Measurements from ENCODE around the gene DNAH10.

DNAH10 gene

GRCh38 chr12:123940627-123940966, 178.5 kb downstream of the DNAH10 start:
- TF ChIP-seq CTCF (IDR thresholded peaks at IDR 0.05; ENCODE audit: poor library complexity, severe bottlenecking), result no peak
- Histone ChIP-seq H3K9me3 (ENCODE audit: severe bottlenecking) (no peaks in the 10 kb centered on the region), H3K36me3 (ENCODE audit: low read depth) (peaks cover 5% of the 10 kb centered on the region; the same call in 1 of the 2 replicates), H3K27ac (ENCODE audit: poor library complexity, severe bottlenecking) (no peak overlapping the region), H3K4me1 (ENCODE audit: insufficient read depth, poor library complexity, severe bottlenecking) (no peaks in the 10 kb centered on the region), H3K4me3 (ENCODE audit: severe bottlenecking) (no peak overlapping the region), H3K27me3 (ENCODE audit: insufficient read depth, poor library complexity, severe bottlenecking) (no peaks in the 10 kb centered on the region)
- no peak for DNase-seq (ENCODE audit: low spot score)
- ATAC-seq (ENCODE audit: low read depth), result no peak

GRCh38 chr12:123941000-123941399, 178.9 kb downstream of the DNAH10 start:
- Histone ChIP-seq H3K27me3 (ENCODE audit: insufficient read depth, poor library complexity, severe bottlenecking) (no peaks in the 10 kb centered on the region), H3K27ac (ENCODE audit: poor library complexity, severe bottlenecking) (no peak overlapping the region), H3K36me3 (ENCODE audit: low read depth) (peaks cover 5% of the 10 kb centered on the region; the same call in 1 of the 2 replicates), H3K4me1 (ENCODE audit: insufficient read depth, poor library complexity, severe bottlenecking) (no peaks in the 10 kb centered on the region), H3K4me3 (ENCODE audit: severe bottlenecking) (no peak overlapping the region), H3K9me3 (ENCODE audit: severe bottlenecking) (no peaks in the 10 kb centered on the region)
- no peak for DNase-seq (ENCODE audit: low spot score)
- TF ChIP-seq CTCF (IDR thresholded peaks at IDR 0.05; ENCODE audit: poor library complexity, severe bottlenecking), result no peak
- ATAC-seq (ENCODE audit: low read depth), result no peak

GRCh38 chr12:123941624-123942237, 179.6 kb downstream of the DNAH10 start:
- Histone ChIP-seq H3K27me3 (ENCODE audit: insufficient read depth, poor library complexity, severe bottlenecking) (no peaks in the 10 kb centered on the region), H3K27ac (ENCODE audit: poor library complexity, severe bottlenecking) (no peak overlapping the region), H3K4me1 (ENCODE audit: insufficient read depth, poor library complexity, severe bottlenecking) (no peaks in the 10 kb centered on the region), H3K36me3 (ENCODE audit: low read depth) (peaks cover 5% of the 10 kb centered on the region; the same call in 1 of the 2 replicates), H3K9me3 (ENCODE audit: severe bottlenecking) (no peaks in the 10 kb centered on the region), H3K4me3 (ENCODE audit: severe bottlenecking) (no peak overlapping the region)
- ATAC-seq (ENCODE audit: low read depth) (no peak), DNase-seq (ENCODE audit: low spot score) (no peak)
- no peak for TF ChIP-seq CTCF (IDR thresholded peaks at IDR 0.05; ENCODE audit: poor library complexity, severe bottlenecking)

- Histone ChIP-seq H3K36me3 (ENCODE audit: low read depth) (peaks cover 5% of the 10 kb centered on the region; the same call in 1 of the 2 replicates), H3K27ac (ENCODE audit: poor library complexity, severe bottlenecking) (no peak overlapping the region), H3K4me3 (ENCODE audit: severe bottlenecking) (no peak overlapping the region), H3K4me1 (ENCODE audit: insufficient read depth, poor library complexity, severe bottlenecking) (no peaks in the 10 kb centered on the region), H3K9me3 (ENCODE audit: severe bottlenecking) (no peaks in the 10 kb centered on the region), H3K27me3 (ENCODE audit: insufficient read depth, poor library complexity, severe bottlenecking) (no peaks in the 10 kb centered on the region)
- ATAC-seq (ENCODE audit: low read depth) (peak; percentile 60; the same call in 2 of the 3 replicates), DNase-seq (ENCODE audit: low spot score) (no peak)
- no peak for TF ChIP-seq CTCF (IDR thresholded peaks at IDR 0.05; ENCODE audit: poor library complexity, severe bottlenecking)
Observed at GRCh38 chr12:123942238-123942653, 180.1 kb downstream of the DNAH10 start.

- ATAC-seq (ENCODE audit: low read depth), result no peak
- no peak for TF ChIP-seq CTCF (IDR thresholded peaks at IDR 0.05; ENCODE audit: poor library complexity, severe bottlenecking)
Observed at GRCh38 chr12:123942911-123943648, 181.0 kb downstream of the DNAH10 start.

More at GRCh38 chr12:123942911-123943648, 181.0 kb downstream of the DNAH10 start:
- H3K36me3 ChIP-seq (ENCODE audit: low read depth), result peaks cover 5% of the 10 kb centered on the region; the same call in 1 of the 2 replicates
- H3K4me1 ChIP-seq (ENCODE audit: insufficient read depth, poor library complexity, severe bottlenecking), result no peaks in the 10 kb centered on the region
- no peak for DNase-seq (ENCODE audit: low spot score)
- H3K4me3 ChIP-seq (ENCODE audit: severe bottlenecking), result no peak overlapping the region
- H3K27me3 ChIP-seq (ENCODE audit: insufficient read depth, poor library complexity, severe bottlenecking), result no peaks in the 10 kb centered on the region
- H3K27ac ChIP-seq (ENCODE audit: poor library complexity, severe bottlenecking), result no peak overlapping the region
- no peaks in the 10 kb centered on the region for H3K9me3 ChIP-seq (ENCODE audit: severe bottlenecking)
